HG03354 (cell line): ENCODE data around the gene JPH3.
"Not testable (repeated sequence)": the region's sequence is repeated elsewhere in the genome, so short reads cannot be mapped to it uniquely, and the experiment has no call there.

Experiments
- ATAC-seq: cut with Tn5 transposase; IDR thresholded peaks from one replicate; pipeline ENCODE4 v1.9.1; 2021; ENCODE audit warnings: mild to moderate bottlenecking; ENCODE audit not compliant: unreplicated experiment, poor library complexity, severe bottlenecking

Gene JPH3

DNA sequence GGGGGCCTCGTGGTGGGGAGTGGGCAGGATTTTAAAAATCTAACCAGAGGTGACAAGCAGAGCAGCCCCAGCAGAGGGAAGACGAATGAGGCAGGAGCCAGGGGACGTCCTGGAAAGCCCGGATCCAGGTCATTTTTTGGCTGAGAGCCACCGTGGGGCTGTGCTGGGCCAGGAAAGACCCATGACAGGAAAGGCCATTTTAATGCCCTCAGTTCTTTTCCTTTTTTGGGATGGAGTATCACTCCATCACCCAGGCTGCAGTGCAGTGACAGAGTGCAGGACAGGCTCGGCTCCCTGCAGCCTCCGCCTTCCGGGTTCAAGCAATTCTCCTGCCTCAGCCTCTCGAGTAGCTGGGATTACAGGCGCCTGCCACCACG lies 30.5 kb upstream of the JPH3 start:
- no peak for ATAC-seq

GRCh38 chr16:87572959-87573358 lies 29.3 kb upstream of the JPH3 start:
- no peak for ATAC-seq

DNA sequence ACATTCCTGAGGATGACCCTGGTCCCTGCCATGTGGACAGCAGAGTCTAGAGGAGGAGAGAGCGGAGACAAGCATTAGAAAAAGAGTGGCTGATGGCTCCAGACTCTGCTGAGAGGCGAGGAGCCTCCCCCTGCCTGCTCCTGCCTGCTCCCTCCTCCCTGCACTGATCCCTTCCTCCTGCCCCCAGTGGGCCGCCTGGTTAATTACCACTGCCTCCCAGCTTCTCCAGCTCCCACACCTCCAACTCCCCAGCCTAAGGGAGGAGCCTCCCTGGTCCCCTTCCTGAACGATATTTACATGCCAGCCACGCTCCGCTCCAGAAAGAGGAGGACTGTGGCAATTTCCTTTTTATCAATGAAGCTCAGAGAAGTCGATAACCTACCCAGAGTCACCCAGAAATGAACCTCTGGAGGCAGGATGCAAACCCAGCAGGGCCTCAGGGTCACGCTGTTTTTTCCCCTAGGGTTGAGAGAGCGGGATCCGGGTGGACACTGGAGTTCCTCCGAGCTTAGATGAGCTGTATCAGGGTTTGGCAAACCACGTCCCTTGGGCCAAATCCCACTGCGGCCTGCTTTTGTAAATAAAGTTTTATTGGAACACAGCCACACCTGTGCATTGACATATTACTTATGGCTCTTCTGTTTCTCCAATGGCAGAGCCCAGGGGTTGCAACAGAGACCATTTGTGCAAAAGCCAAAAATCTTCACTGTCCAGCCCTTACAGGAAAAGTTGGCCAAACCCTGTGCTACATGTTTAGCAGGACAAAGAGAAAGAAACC lies 27.1 kb upstream of the JPH3 start:
- no peak for ATAC-seq

DNA sequence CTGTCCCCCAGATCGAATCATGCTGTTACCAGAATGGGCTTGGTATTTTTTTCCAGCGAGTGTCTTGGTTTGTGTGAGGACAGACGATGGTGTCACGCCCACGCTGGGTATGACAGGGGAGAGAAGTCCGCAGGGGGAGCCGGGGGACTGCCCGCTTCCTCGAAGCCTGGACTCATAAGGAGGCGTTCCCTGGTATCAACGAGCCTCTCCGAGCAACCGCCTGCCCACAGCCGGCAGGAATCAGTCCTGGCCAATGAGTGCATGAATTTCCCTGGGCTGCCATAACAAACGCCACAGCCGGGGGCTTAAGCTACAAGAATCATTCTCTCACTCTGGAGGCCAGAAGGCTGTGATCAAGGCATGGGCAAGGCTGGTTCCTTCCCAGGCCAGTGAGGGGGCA lies 26.1 kb upstream of the JPH3 start:
- no peak for ATAC-seq

GRCh38 chr16:87578142-87578930 lies 24.0 kb upstream of the JPH3 start:
- not testable (repeated sequence) for ATAC-seq

DNA sequence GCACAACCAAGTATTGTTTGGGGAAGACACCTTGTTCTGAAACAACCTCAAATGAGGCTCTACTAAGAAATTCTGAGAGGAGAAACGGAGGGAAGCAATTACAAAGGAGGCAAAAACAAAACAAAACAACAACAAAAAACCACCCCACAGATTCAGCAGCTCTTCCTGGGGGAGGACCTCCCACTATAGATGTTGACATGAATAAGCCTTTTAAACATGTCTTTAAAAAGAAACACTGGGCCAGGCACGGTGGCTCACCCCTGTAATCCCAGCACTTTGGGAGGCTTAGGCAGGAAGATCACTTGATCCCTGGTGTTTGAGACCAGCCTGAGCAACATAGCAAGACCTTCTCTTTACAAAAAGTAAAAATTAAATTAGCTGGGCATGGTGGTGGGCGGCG lies 22.6 kb upstream of the JPH3 start:
- ATAC-seq, result no peak

- no peak for ATAC-seq
These were observed 21.4 kb upstream of the JPH3 start for GRCh38 chr16:87580855-87581261.

GRCh38 chr16:87581857-87582215 lies 20.5 kb upstream of the JPH3 start:
- ATAC-seq, result no peak

- no peak for ATAC-seq
These were observed 19.9 kb upstream of the JPH3 start for GRCh38 chr16:87582216-87582965.

DNA sequence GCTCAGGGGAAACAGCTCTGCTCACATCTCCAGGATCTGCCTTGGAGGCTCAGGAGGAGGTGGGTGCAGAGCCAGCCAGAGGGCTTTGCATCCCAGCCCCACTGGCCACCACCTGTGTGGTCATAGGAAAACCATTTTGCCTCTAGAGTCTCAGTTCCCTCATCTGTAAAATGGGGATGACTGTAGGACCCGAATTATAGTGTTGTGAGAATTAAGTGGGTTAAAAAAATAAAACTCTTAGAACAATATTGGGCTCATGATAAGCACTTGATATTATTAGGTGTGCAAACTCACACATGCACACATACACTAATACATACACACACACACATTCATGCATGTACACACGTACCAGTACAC lies 19.4 kb upstream of the JPH3 start:
- no peak for ATAC-seq

- ATAC-seq, result no peak
These were observed 18.7 kb upstream of the JPH3 start for GRCh38 chr16:87583453-87584131.

DNA sequence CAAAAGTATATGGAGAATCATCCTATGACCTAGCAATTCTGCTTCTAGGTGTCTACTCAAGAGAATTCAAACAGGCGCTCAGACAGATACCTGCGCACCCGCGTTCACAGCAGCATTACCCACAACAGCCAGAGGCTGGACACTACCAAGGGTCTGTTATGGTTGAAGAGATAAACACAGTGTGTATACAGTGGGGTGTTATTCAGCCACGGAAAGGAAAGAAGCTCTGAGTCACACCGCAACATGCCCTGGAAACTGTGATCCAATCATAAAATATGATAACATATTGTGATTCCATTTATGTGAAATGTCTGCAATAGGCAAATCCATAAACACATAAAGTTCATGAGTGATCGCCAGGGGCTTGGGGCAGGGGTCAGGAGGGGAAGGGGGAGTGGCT lies 18.0 kb upstream of the JPH3 start:
- no peak for ATAC-seq

DNA sequence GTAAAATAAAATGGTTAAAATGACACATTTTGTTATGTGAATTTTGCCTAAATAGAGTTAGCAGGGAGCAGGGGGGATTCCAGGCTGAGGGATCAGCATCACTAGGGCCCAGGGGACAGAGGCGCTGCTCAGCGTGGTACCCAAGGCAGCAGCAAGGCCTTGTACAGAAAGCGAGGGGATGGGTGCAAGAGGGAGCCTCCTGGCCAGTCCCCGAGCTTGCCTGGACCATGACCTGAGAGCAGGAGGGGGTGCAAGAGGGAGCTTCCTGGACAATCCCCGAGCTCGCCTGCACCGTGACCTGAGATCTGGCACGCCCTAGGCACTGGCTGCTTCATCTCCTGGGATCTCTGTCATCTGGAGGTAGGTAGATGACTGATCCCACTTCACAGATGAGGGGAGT lies 17.3 kb upstream of the JPH3 start:
- ATAC-seq, result no peak

DNA sequence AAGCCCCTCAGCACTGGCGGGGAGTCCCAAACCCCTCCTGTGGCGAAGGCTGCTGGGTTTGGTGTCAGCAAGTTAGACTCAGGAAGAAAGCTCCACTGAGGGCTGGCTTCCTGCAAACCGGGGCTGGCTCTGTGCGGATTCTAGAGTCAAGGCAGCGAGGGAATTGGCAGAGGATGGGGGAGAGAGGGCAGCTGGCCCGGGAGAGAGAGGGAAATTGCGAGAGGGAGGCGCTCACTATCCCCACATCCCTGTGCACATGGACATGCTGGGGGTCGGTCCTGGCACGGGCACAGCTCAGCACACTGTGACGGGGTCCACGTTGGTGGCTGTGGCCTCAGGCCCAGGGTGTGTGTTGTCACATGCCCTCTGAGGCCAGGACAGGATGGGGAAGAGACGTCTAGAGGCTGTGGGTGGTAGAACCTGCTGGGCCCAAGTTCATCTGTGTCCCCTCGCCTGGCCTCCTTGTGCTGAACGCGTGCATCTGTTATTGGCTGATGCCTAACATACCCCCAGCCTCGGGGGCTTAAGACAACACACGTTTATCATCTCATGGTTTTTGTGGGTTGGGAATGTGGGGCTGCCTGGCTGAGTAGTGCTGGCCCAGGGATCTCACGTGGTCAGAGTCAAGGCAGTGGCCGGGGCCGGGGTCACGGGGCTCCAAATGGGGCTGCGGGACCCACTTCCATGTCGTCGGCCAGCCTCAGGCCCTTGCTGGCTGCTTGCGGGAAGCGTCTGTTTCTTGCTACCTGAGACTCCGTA lies 16.7 kb upstream of the JPH3 start:
- ATAC-seq, result no peak

DNA sequence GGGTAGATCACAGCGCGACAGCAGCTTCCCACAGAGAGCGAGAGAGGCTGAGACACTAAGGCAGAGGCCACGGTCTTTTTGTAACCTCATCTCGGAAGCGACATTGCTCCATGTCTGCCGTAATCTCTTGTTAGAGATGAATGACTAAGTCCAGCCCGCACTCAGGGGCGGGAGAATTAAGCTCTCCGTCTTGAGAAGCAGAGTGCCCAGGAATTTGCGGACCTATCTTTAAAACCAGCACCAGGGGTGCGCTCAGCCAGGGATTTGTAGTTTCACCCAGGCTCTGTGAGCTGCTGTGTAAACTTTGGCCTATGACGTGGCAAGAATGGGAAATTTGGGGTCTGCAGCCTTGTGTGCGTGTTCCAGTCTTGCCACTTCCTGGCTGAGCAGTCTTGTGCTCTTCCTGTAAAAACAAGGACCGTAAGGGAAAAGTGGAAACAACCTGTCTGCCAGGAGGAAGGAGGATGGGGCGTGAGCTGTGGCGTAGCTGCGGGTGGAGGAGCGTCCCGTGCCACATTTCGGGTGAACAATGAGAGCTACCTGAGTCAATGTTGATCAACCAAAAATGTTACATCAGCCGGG lies 16.0 kb upstream of the JPH3 start:
- ATAC-seq, result no peak

DNA sequence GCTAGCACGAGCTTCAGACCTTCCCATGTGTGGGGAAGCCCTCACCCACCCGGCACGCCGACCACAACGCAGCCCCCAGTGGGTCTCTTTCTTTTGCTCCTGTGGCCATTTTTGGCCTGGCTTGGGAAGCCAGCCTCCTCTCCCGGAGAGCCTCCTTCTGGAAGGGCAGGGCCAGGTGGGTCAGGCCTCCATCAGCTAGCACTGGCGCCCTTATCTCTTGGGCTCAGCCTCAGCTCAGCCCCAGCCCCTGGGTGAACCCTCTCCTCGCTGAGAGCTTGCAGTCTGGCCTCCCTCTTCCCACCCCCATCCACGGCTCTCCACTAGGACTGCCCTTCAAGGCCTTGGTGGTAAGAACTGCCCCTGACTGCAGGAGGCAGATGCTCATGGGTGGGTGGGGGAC lies 14.7 kb upstream of the JPH3 start:
- no peak for ATAC-seq

- no peak for ATAC-seq
These were observed 10.1 kb upstream of the JPH3 start for GRCh38 chr16:87592018-87592712.

- no peak for ATAC-seq
These were observed 8.5 kb upstream of the JPH3 start for GRCh38 chr16:87593710-87594258.
